Neural crest cell (in vitro differentiated cells): Measurements from ENCODE around the gene TCIRG1. TPM values are rescaled to one million over a fixed set of nuclear protein-coding genes. Genes with fewer than 3 reads are reported as not detected.

Experiments
- DNase-seq: peaks from one replicate; pipeline ENCODE4 v3.0.0; 2021; ENCODE audit warnings: low read depth, mixed read lengths, low spot score
- H3K27ac Mint-ChIP-seq: one replicate; pipeline ENCODE4 v1.8.0; 2021; ENCODE audit warnings: mild to moderate bottlenecking, mixed read lengths; ENCODE audit not compliant: unreplicated experiment
- H3K27me3 Mint-ChIP-seq: 2 replicates; pipeline ENCODE4 v1.8.0; 2021; ENCODE audit warnings: low read depth, mild to moderate bottlenecking, mixed read lengths
- H3K36me3 Mint-ChIP-seq: 2 replicates; pipeline ENCODE4 v1.8.0; 2021; ENCODE audit warnings: low read depth, mild to moderate bottlenecking, mixed read lengths
- H3K4me1 Mint-ChIP-seq: 2 replicates; pipeline ENCODE4 v1.8.0; 2021; ENCODE audit warnings: mixed read lengths
- H3K4me3 Mint-ChIP-seq: one replicate; pipeline ENCODE4 v1.8.0; 2021; ENCODE audit warnings: mild to moderate bottlenecking, mixed read lengths
- H3K9me3 Mint-ChIP-seq: 2 replicates; pipeline ENCODE4 v1.8.0; 2021; ENCODE audit warnings: mixed read lengths
- CTCF ChIP-seq: fragments of 200-600 bp; sonication (generic); conservative IDR thresholded peaks from 2 replicates; pipeline ENCODE4 v1.5.0; 2021; ENCODE audit warnings: antibody characterized with exemption, mild to moderate bottlenecking
- total RNA-seq: library from RNA; stranded (reverse); gene quantifications from 2 replicates; pipeline ENCODE4 v1.2.1, GENCODE V29; 2021

The TCIRG1 gene
- total RNA-seq, 1 donor from 2014 or later, result 10.2 TPM

- Mint-ChIP-seq H3K27me3 (no peaks in the 10 kb centered on the region), H3K27ac (no peak overlapping the region), H3K9me3 (no peaks in the 10 kb centered on the region), H3K4me3 (no peak overlapping the region), H3K36me3 (no peaks in the 10 kb centered on the region), H3K4me1 (peaks cover 4% of the 10 kb centered on the region)
- no peak for DNase-seq
- TF ChIP-seq CTCF, result no peak
Measured at GRCh38 chr11:68051191-68052136, 12.6 kb downstream of the TCIRG1 start.

- peaks cover 4% of the 10 kb centered on the region for H3K4me1 Mint-ChIP-seq
- H3K36me3 Mint-ChIP-seq, result no peaks in the 10 kb centered on the region
- TF ChIP-seq CTCF, result no peak
- no peak overlapping the region for H3K27ac Mint-ChIP-seq
- no peaks in the 10 kb centered on the region for H3K27me3 Mint-ChIP-seq
- no peaks in the 10 kb centered on the region for H3K9me3 Mint-ChIP-seq
- H3K4me3 Mint-ChIP-seq, result no peak overlapping the region
- DNase-seq, result no peak
Measured at GRCh38 chr11:68052137-68052873, 13.5 kb downstream of the TCIRG1 start.

- TF ChIP-seq CTCF, result no peak
- no peaks in the 10 kb centered on the region for H3K9me3 Mint-ChIP-seq
- DNase-seq, result no peak
- H3K27me3 Mint-ChIP-seq, result no peaks in the 10 kb centered on the region
- H3K27ac Mint-ChIP-seq, result no peak overlapping the region
- H3K4me1 Mint-ChIP-seq, result peaks cover 4% of the 10 kb centered on the region
- peaks cover 2% of the 10 kb centered on the region for H3K36me3 Mint-ChIP-seq
- H3K4me3 Mint-ChIP-seq, result no peak overlapping the region
Measured at GRCh38 chr11:68053117-68053516, 14.3 kb downstream of the TCIRG1 start.

GRCh38 chr11:68053981-68054812, 15.4 kb downstream of the TCIRG1 start:
- no peak for DNase-seq
- Mint-ChIP-seq H3K27me3 (no peaks in the 10 kb centered on the region), H3K4me3 (no peak overlapping the region), H3K9me3 (no peaks in the 10 kb centered on the region), H3K36me3 (peaks cover 8% of the 10 kb centered on the region), H3K4me1 (peaks cover 4% of the 10 kb centered on the region), H3K27ac (no peak overlapping the region)
- no peak for TF ChIP-seq CTCF
